Sigmoid colon (tissue), 7 donors: ENCODE measurements around the gene FBXL7. TPM values are rescaled to one million over a fixed set of nuclear protein-coding genes. Genes with fewer than 3 reads are reported as not detected.

Experiments used
- DNase-seq: peaks from one replicate; pipeline ENCODE4 v3.0.0-alpha.2; 2019
- H3K27ac ChIP-seq, 4 donors: fragments of 200-600 bp; sonication (generic); one replicate each; pipeline ENCODE4 v1.5.1; 2016 to 2019; ENCODE audit warnings: mild to moderate bottlenecking in 1 of 4
- H3K27me3 ChIP-seq, 3 donors: fragments of 200-600 bp; sonication (generic); one replicate each; pipeline ENCODE4 v1.5.1; 2019; ENCODE audit warnings: mild to moderate bottlenecking in 1 of 3
- H3K36me3 ChIP-seq, 4 donors: fragments of 200-600 bp; sonication (generic); one replicate each; pipeline ENCODE4 v1.5.1; 2016 to 2019
- H3K4me1 ChIP-seq, 4 donors: fragments of 200-600 bp; sonication (generic); one replicate each; pipeline ENCODE4 v1.5.1; 2017 to 2019
- H3K4me3 ChIP-seq, 4 donors: fragments of 200-600 bp; sonication (generic); one replicate each; pipeline ENCODE4 v1.5.1; 2017 to 2019; ENCODE audit warnings: mild to moderate bottlenecking in 2 of 4, moderate library complexity in 1 of 4
- H3K9me3 ChIP-seq, 4 donors: fragments of 200-600 bp in 3 of 4; sonication (generic) in 3 of 4; one replicate each; pipeline versions ENCODE4 v1.5.1 to v1.6.1; 2013 to 2019
- CTCF ChIP-seq, 4 experiments: fragments of 450-650 bp in 3 of 4; fragments of 200-600 bp in 1 of 4; IDR thresholded peaks; one replicate each; pipeline ENCODE4 v1.5.1; 2016 to 2019; ENCODE audit warnings: antibody characterized with exemption in 4 of 4, mild to moderate bottlenecking in 3 of 4, moderate library complexity in 2 of 4
- EP300 ChIP-seq, 4 donors: sonication (generic); formaldehyde crosslinking; IDR thresholded peaks; one replicate each; pipeline ENCODE4 v1.6.1; 2017; ENCODE audit warnings: antibody characterized with exemption in 4 of 4
- POLR2A ChIP-seq, 2 donors: fragments of 450-650 bp; IDR thresholded peaks; one replicate each; pipeline ENCODE4 v1.6.1; 2016; ENCODE audit warnings: antibody characterized with exemption in 2 of 2, mild to moderate bottlenecking in 2 of 2, moderate library complexity in 2 of 2
- POLR2AphosphoS5 ChIP-seq, 4 donors: sonication (generic); formaldehyde crosslinking; IDR thresholded peaks; one replicate each; pipeline ENCODE4 v1.6.1; 2017; ENCODE audit warnings: antibody characterized with exemption in 4 of 4
- WGBS, 2 donors: extraction: QIAGEN DNeasy Blood & Tissue Kit; methylation state at CpG; one replicate each; pipeline ENCODE4 v1.1.7; 2013; 5-methylcytosine and 5-hydroxymethylcytosine counted together
- intact Hi-C: fragments of 100-400 bp; cut with DNase I; formaldehyde crosslinking; loops from one replicate; pipeline ENCODE4 v1.15.1; 2023
- polyA plus RNA-seq, 3 donors: library from polyadenylated mRNA; stranded (reverse); fragments of 200-250 nt; gene quantifications; one replicate each; pipeline ENCODE4 v1.2.3, GENCODE V29; 2013
- total RNA-seq, 4 donors: library from RNA; depleted of rRNA; stranded (reverse); fragments of >200 nt; gene quantifications; one replicate each; pipeline ENCODE4 v1.1.0, GENCODE V29; 2016
- donor health status: healthy with polysubstance abuse.
- donor health status: Bipolar disorder and iron deficiency.
- donor health status: healthy.

The FBXL7 gene
- total and polyA plus RNA-seq, 7 donors = 0.92 to 44.3 (median 18.2) TPM

- Histone ChIP-seq H3K4me3 (no peak overlapping the region), H3K36me3 (no peaks in the 10 kb centered on the region), H3K27me3 (no peaks in the 10 kb centered on the region), H3K4me1 (peaks cover 0 to 3% (median 0%) of the 10 kb centered on the region in 4 donors), H3K27ac (no peak overlapping the region), H3K9me3 (no peaks in the 10 kb centered on the region)
- no peak for DNase-seq
- intact Hi-C loops = no loop called here
- TF ChIP-seq EP300 (IDR thresholded peaks at IDR 0.05) = no peak
- TF ChIP-seq POLR2AphosphoS5 (IDR thresholded peaks at IDR 0.05) = no peak
- no peak for TF ChIP-seq CTCF (IDR thresholded peaks at IDR 0.05)
- TF ChIP-seq POLR2A (IDR thresholded peaks at IDR 0.05) = no peak
- WGBS, 2 donors = 82 to 83% methylated on average over 8 of the region's 8 CpGs
Observed at GRCh38 chr5:15606197-15606596, 106.2 kb downstream of the FBXL7 start.

- Histone ChIP-seq H3K9me3 (no peaks in the 10 kb centered on the region), H3K36me3 (no peaks in the 10 kb centered on the region), H3K27me3 (no peaks in the 10 kb centered on the region), H3K4me3 (no peak overlapping the region), H3K4me1 (no peaks in the 10 kb centered on the region), H3K27ac (no peak overlapping the region)
- WGBS, 2 donors = 48 to 75% methylated on average over 2 of the region's 2 CpGs
- DNase-seq = no peak
- no peak for TF ChIP-seq POLR2AphosphoS5 (IDR thresholded peaks at IDR 0.05)
- no peak for TF ChIP-seq CTCF (IDR thresholded peaks at IDR 0.05)
- no peak for TF ChIP-seq POLR2A (IDR thresholded peaks at IDR 0.05)
- TF ChIP-seq EP300 (IDR thresholded peaks at IDR 0.05) = no peak
- intact Hi-C loops = no loop called here
Observed at GRCh38 chr5:15607076-15607475, 107.1 kb downstream of the FBXL7 start.

GRCh38 chr5:15609076-15609725, 109.2 kb downstream of the FBXL7 start:
- Histone ChIP-seq H3K4me3 (no peak overlapping the region), H3K9me3 (no peaks in the 10 kb centered on the region), H3K27me3 (no peaks in the 10 kb centered on the region), H3K4me1 (no peaks in the 10 kb centered on the region), H3K27ac (no peak overlapping the region), H3K36me3 (no peaks in the 10 kb centered on the region)
- TF ChIP-seq POLR2AphosphoS5 (IDR thresholded peaks at IDR 0.05) (no peak), POLR2A (IDR thresholded peaks at IDR 0.05) (no peak), EP300 (IDR thresholded peaks at IDR 0.05) (no peak), CTCF (IDR thresholded peaks at IDR 0.05) (no peak)
- DNase-seq = no peak
- intact Hi-C loops = no loop called here
- WGBS, 2 donors = 91 to 94% methylated on average over 3 of the region's 3 CpGs

GRCh38 chr5:15610216-15610615, 110.2 kb downstream of the FBXL7 start:
- no peaks in the 10 kb centered on the region for H3K9me3 ChIP-seq
- 66 to 74% methylated on average over 2 of the region's 2 CpGs for WGBS, 2 donors
- no peak overlapping the region for H3K4me3 ChIP-seq
- H3K27me3 ChIP-seq = no peaks in the 10 kb centered on the region
- no peaks in the 10 kb centered on the region for H3K4me1 ChIP-seq
- no peaks in the 10 kb centered on the region for H3K36me3 ChIP-seq
- no peak overlapping the region for H3K27ac ChIP-seq
- TF ChIP-seq POLR2A (IDR thresholded peaks at IDR 0.05) (no peak), POLR2AphosphoS5 (IDR thresholded peaks at IDR 0.05) (no peak), EP300 (IDR thresholded peaks at IDR 0.05) (no peak), CTCF (IDR thresholded peaks at IDR 0.05) (no peak)
- intact Hi-C loops = no loop called here
- DNase-seq = no peak

GRCh38 chr5:15611008-15611407, 111.0 kb downstream of the FBXL7 start:
- whole genome bisulfite sequencing, 2 donors = 92 to 96% methylated on average over 2 of the region's 2 CpGs
- H3K27ac ChIP-seq = no peak overlapping the region
- H3K4me3 ChIP-seq = no peak overlapping the region
- no peaks in the 10 kb centered on the region for H3K27me3 ChIP-seq
- DNase-seq = no peak
- no peaks in the 10 kb centered on the region for H3K9me3 ChIP-seq
- intact Hi-C loops = no loop called here
- no peaks in the 10 kb centered on the region for H3K36me3 ChIP-seq
- H3K4me1 ChIP-seq = no peaks in the 10 kb centered on the region
- TF ChIP-seq POLR2A (IDR thresholded peaks at IDR 0.05) = no peak
- no peak for TF ChIP-seq EP300 (IDR thresholded peaks at IDR 0.05)
- TF ChIP-seq POLR2AphosphoS5 (IDR thresholded peaks at IDR 0.05) = no peak
- TF ChIP-seq CTCF (IDR thresholded peaks at IDR 0.05) = no peak
